ENCODE data around the gene CEACAM7.

The CEACAM7 gene

DNA sequence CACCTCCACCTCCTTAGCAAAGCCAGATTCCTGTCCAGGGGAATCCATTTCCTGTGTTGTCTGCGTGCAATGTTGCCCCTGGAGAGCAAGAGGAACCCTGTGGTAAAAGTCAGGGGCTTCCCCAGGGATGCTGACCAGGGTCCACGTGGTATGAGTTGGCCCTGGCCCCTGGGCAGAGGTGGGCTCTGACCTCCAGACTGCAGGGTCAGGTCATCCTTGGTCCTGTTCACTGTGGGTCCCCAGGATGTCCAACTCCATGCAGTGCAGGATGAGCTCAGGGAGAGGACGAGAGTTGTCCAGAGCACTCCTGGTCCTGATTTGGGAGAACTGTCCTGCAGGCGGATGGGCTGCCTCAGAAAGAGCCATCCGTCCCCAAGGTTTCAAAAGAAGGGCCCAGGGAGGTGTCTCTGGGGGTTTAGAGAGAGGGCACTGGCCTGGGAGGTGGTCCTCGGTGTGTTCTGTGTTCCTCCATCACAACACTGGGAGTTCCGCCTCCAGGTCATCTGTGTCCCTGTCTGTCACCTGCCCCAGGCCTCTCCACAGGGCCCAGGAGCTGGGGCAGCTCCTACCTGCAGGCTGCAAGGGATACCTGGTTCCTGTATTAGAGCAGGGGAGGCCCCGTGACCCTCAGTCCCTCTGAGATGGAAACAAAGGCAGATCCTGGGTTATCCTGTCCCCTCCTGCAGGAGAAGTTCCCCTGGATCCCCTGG lies 59.9 kb downstream of the CEACAM7 start:
- no peaks in the 10 kb centered on the region for H3K36me3 ChIP-seq (ENCODE audit: low read length)
- H2AFZ ChIP-seq (ENCODE audit: low read depth, low read length, severe bottlenecking) = no peak overlapping the region
- no peaks in the 10 kb centered on the region for H3K27me3 ChIP-seq (ENCODE audit: low read length)
- peaks cover 6% of the 10 kb centered on the region; the same call in 1 of the 2 replicates for H3K9me3 ChIP-seq (ENCODE audit: insufficient read depth, low read length)
- H3K9me2 ChIP-seq (replicated peaks; ENCODE audit: insufficient read depth, low read length) = no peaks in the 10 kb centered on the region
- TF ChIP-seq, protein P1, sequence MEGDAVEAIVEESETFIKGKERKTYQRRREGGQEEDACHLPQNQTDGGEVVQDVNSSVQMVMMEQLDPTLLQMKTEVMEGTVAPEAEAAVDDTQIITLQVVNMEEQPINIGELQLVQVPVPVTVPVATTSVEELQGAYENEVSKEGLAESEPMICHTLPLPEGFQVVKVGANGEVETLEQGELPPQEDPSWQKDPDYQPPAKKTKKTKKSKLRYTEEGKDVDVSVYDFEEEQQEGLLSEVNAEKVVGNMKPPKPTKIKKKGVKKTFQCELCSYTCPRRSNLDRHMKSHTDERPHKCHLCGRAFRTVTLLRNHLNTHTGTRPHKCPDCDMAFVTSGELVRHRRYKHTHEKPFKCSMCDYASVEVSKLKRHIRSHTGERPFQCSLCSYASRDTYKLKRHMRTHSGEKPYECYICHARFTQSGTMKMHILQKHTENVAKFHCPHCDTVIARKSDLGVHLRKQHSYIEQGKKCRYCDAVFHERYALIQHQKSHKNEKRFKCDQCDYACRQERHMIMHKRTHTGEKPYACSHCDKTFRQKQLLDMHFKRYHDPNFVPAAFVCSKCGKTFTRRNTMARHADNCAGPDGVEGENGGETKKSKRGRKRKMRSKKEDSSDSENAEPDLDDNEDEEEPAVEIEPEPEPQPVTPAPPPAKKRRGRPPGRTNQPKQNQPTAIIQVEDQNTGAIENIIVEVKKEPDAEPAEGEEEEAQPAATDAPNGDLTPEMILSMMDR (IDR thresholded peaks at IDR 0.05; ENCODE audit: insufficient read depth, low read length, poor library complexity, severe bottlenecking) = no peak
- TF ChIP-seq EZH2phosphoT487 (conservative IDR thresholded peaks at IDR 0.05; ENCODE audit: low read length) = no peak
- H3K79me2 ChIP-seq (ENCODE audit: insufficient read depth, low read length) = no peaks in the 10 kb centered on the region
- H3K4me2 ChIP-seq (ENCODE audit: low read depth, low read length, poor library complexity, severe bottlenecking) = no peak overlapping the region
- H3K27ac ChIP-seq (ENCODE audit: low read depth, low read length) = no peak overlapping the region
- no peaks in the 10 kb centered on the region for H4K20me1 ChIP-seq (ENCODE audit: low read depth, low read length)
- H3K9ac ChIP-seq (ENCODE audit: low read length) = no peak overlapping the region
- H3F3A ChIP-seq (ENCODE audit: insufficient read depth) = no peaks in the 10 kb centered on the region
- H3K4me3 ChIP-seq (ENCODE audit: insufficient read depth, low read length, poor library complexity, severe bottlenecking) = no peak overlapping the region

DNA sequence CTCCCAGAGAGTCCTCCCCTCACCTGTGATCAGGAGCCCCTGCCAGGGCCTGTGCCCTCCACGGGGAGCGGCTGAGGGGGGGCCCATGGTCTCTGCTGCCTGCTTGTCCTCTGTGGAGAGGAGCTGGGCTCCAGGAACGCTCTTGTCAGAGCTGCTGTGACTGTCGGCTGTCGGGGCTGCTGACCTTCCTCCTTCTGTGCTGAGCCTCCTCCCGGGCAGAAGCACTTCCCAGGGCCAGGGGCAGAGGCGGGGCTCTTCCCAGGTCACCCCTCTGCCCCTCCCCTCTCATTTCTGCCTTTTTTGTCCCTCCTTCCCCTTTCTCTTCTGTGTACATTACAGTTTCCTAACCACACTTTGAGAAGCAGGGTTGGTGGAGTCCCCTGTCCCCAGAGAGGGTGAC lies 61.2 kb downstream of the CEACAM7 start, which contains the start of gene CEACAM4:
Gene CEACAM4 (minus strand): TSS at position 198 of the 400 bp plus-strand sequence. CDS start 111 bp downstream, at position 87.
- TF ChIP-seq EZH2phosphoT487 (conservative IDR thresholded peaks at IDR 0.05; ENCODE audit: low read length) = no peak
- TF ChIP-seq, protein P1 (IDR thresholded peaks at IDR 0.05; ENCODE audit: insufficient read depth, low read length, poor library complexity, severe bottlenecking) = no peak
- Histone ChIP-seq H3F3A (ENCODE audit: insufficient read depth) (no peaks in the 10 kb centered on the region), H3K9me3 (ENCODE audit: insufficient read depth, low read length) (peaks cover 6% of the 10 kb centered on the region; the same call in 1 of the 2 replicates), H2AFZ (ENCODE audit: low read depth, low read length, severe bottlenecking) (no peak within 1 kb of the TSS), H3K4me3 (ENCODE audit: insufficient read depth, low read length, poor library complexity, severe bottlenecking) (no peak within 1 kb of the TSS), H3K4me2 (ENCODE audit: low read depth, low read length, poor library complexity, severe bottlenecking) (no peak within 1 kb of the TSS), H3K9me2 (replicated peaks; ENCODE audit: insufficient read depth, low read length) (no peaks in the 10 kb centered on the region), H3K79me2 (ENCODE audit: insufficient read depth, low read length) (no peaks in the 10 kb centered on the region), H3K27ac (ENCODE audit: low read depth, low read length) (no peak within 1 kb of the TSS), H3K36me3 (ENCODE audit: low read length) (no peaks in the 10 kb centered on the region), H4K20me1 (ENCODE audit: low read depth, low read length) (no peaks in the 10 kb centered on the region), H3K9ac (ENCODE audit: low read length) (no peak within 1 kb of the TSS), H3K27me3 (ENCODE audit: low read length) (no peaks in the 10 kb centered on the region)

DNA sequence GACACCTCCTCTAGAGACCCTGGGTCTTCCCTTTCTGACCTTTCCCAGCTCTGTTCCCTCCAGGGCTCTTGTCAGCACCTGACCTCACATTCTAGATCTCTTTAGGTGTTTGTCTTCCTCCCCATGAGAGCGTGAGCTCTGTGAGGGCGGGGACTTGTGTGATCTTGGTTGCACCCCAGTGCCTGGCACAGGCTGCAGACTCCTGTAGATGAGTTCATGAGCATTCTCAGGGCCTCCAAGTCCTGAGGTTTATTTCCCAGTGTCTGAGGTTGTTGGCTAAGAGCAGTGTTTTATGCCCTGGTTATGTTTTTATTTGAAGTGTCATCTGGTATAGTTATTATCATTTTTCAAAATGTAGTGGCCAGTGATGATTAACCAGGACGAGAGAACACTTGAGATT lies 61.8 kb downstream of the CEACAM7 start:
- Histone ChIP-seq H3K4me3 (ENCODE audit: insufficient read depth, low read length, poor library complexity, severe bottlenecking) (no peak overlapping the region), H4K20me1 (ENCODE audit: low read depth, low read length) (no peaks in the 10 kb centered on the region), H3F3A (ENCODE audit: insufficient read depth) (no peaks in the 10 kb centered on the region), H3K27ac (ENCODE audit: low read depth, low read length) (no peak overlapping the region), H3K9ac (ENCODE audit: low read length) (no peak overlapping the region), H3K36me3 (ENCODE audit: low read length) (no peaks in the 10 kb centered on the region), H3K9me2 (replicated peaks; ENCODE audit: insufficient read depth, low read length) (no peaks in the 10 kb centered on the region), H3K4me2 (ENCODE audit: low read depth, low read length, poor library complexity, severe bottlenecking) (no peak overlapping the region), H3K27me3 (ENCODE audit: low read length) (no peaks in the 10 kb centered on the region), H2AFZ (ENCODE audit: low read depth, low read length, severe bottlenecking) (no peak overlapping the region), H3K9me3 (ENCODE audit: insufficient read depth, low read length) (peaks cover 6% of the 10 kb centered on the region; the same call in 1 of the 2 replicates), H3K79me2 (ENCODE audit: insufficient read depth, low read length) (no peaks in the 10 kb centered on the region)
- no peak for TF ChIP-seq EZH2phosphoT487 (conservative IDR thresholded peaks at IDR 0.05; ENCODE audit: low read length)
- TF ChIP-seq, protein P1 (IDR thresholded peaks at IDR 0.05; ENCODE audit: insufficient read depth, low read length, poor library complexity, severe bottlenecking) = no peak

All from SU-DHL-6 (cell line).